Gastroesophageal sphincter (tissue), 3 donors: ENCODE results near the gene MRTFB.

Experiments
- EP300 ChIP-seq: sonication (generic); formaldehyde crosslinking; IDR thresholded peaks from one replicate; pipeline ENCODE4 v1.6.1; 2017; ENCODE audit warnings: antibody characterized with exemption, mild to moderate bottlenecking
- POLR2A ChIP-seq, 2 donors: fragments of 450-650 bp; IDR thresholded peaks; one replicate each; pipeline ENCODE4 v1.6.1; 2017; ENCODE audit warnings: antibody characterized with exemption in 2 of 2, mild to moderate bottlenecking in 2 of 2, moderate library complexity in 1 of 2
- POLR2AphosphoS5 ChIP-seq: sonication (generic); formaldehyde crosslinking; IDR thresholded peaks from one replicate; pipeline ENCODE4 v1.6.1; 2017; ENCODE audit warnings: antibody characterized with exemption
- TF ChIP-seq, protein P1 (sequence below), 4 experiments: fragments of 200-600 bp in 2 of 4; fragments of 450-650 bp in 2 of 4; sonication (generic) in 1 of 4; IDR thresholded peaks; one replicate each; pipeline ENCODE4 v1.5.1; 2017 to 2019; ENCODE audit warnings: antibody characterized with exemption in 4 of 4, mild to moderate bottlenecking in 2 of 4, moderate library complexity in 2 of 4

DNA sequence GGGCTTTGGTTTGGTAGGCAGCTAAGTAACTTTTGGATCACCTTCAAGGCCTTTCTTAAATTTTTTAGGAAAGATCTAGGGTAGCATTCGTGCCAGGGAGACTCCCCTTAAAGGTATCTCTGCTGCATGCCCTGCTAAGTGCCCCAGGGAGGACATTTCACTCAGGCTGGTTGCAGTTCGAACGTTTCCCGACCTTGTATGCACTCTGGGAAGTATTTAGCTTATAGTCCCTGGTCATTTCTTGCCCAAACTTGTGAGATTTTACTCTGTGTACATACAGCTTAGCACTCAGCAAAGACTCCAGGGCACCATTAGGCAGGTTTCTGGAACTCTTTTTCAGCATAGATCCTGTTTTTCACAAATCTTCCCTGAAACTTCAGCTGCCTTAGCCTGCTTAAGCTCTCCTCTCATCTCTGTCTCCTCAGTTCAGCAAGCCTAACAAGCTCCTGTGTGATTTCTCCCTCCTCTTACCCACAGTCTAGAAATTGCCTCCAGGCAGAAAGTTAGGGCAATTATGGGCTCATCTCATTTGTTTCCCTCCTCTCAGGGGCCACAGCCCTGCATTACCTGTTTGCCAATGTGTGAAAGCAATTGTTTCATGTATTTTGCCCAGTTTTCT lies 84.6 kb downstream of the MRTFB start:
- no peak for TF ChIP-seq POLR2A (IDR thresholded peaks at IDR 0.05)
- TF ChIP-seq, protein P1, sequence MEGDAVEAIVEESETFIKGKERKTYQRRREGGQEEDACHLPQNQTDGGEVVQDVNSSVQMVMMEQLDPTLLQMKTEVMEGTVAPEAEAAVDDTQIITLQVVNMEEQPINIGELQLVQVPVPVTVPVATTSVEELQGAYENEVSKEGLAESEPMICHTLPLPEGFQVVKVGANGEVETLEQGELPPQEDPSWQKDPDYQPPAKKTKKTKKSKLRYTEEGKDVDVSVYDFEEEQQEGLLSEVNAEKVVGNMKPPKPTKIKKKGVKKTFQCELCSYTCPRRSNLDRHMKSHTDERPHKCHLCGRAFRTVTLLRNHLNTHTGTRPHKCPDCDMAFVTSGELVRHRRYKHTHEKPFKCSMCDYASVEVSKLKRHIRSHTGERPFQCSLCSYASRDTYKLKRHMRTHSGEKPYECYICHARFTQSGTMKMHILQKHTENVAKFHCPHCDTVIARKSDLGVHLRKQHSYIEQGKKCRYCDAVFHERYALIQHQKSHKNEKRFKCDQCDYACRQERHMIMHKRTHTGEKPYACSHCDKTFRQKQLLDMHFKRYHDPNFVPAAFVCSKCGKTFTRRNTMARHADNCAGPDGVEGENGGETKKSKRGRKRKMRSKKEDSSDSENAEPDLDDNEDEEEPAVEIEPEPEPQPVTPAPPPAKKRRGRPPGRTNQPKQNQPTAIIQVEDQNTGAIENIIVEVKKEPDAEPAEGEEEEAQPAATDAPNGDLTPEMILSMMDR (IDR thresholded peaks at IDR 0.05): no peak
- TF ChIP-seq POLR2AphosphoS5: no peak
- TF ChIP-seq EP300: no peak
